ENCODE data around the gene CAP2.

GRCh38 chr6:17511580-17511979 lies 118.2 kb downstream of the CAP2 start:
- TF ChIP-seq, protein P1, sequence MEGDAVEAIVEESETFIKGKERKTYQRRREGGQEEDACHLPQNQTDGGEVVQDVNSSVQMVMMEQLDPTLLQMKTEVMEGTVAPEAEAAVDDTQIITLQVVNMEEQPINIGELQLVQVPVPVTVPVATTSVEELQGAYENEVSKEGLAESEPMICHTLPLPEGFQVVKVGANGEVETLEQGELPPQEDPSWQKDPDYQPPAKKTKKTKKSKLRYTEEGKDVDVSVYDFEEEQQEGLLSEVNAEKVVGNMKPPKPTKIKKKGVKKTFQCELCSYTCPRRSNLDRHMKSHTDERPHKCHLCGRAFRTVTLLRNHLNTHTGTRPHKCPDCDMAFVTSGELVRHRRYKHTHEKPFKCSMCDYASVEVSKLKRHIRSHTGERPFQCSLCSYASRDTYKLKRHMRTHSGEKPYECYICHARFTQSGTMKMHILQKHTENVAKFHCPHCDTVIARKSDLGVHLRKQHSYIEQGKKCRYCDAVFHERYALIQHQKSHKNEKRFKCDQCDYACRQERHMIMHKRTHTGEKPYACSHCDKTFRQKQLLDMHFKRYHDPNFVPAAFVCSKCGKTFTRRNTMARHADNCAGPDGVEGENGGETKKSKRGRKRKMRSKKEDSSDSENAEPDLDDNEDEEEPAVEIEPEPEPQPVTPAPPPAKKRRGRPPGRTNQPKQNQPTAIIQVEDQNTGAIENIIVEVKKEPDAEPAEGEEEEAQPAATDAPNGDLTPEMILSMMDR (IDR thresholded peaks at IDR 0.05; ENCODE audit: borderline replicate concordance, extremely low read depth, low read length, poor library complexity, severe bottlenecking) = no peak
- TF ChIP-seq EZH2 (IDR thresholded peaks at IDR 0.05; ENCODE audit: borderline replicate concordance, low read depth, low read length, severe bottlenecking) = no peak
